CD8-positive, alpha-beta memory T cell (primary cell): ENCODE data around the gene STPG1. TPM values are rescaled to one million over a fixed set of nuclear protein-coding genes. Genes with fewer than 3 reads are reported as not detected.

Experiments used
- CTCF ChIA-PET: fragments of 350-600 bp; sonication (Branson Sonifier 250); formaldehyde crosslinking; loops from one replicate; lab custom pipeline; 2021; ENCODE audit warnings: antibody characterized with exemption; lab: Charles Lee
- POLR2A ChIA-PET: fragments of 350-600 bp; sonication (Branson Sonifier 250); formaldehyde crosslinking; loops from one replicate; lab custom pipeline; 2021; ENCODE audit warnings: antibody characterized with exemption; lab: Charles Lee
- DNase-seq, 5 donors: peaks; one replicate each; pipeline versions ENCODE4 v3.0.0 to v3.0.0-alpha.2; 2020 to 2022; ENCODE audit warnings: mixed read lengths in 1 of 5
- H3K27ac ChIP-seq: one replicate; pipeline ENCODE4 v1.7.0; 2013; ENCODE audit warnings: low read depth, mild to moderate bottlenecking, low read length, moderate library complexity
- H3K27me3 ChIP-seq: 2 replicates; pipeline ENCODE4 v1.7.0; 2013; ENCODE audit warnings: low read length, mild to moderate bottlenecking; ENCODE audit not compliant: insufficient read depth, poor library complexity, severe bottlenecking
- H3K36me3 ChIP-seq: 2 replicates; pipeline ENCODE4 v1.7.0; 2013; ENCODE audit warnings: mild to moderate bottlenecking, low read length, moderate library complexity; ENCODE audit not compliant: insufficient read depth
- H3K4me1 ChIP-seq: 2 replicates; pipeline ENCODE4 v1.7.0; 2013; ENCODE audit warnings: mild to moderate bottlenecking, low read length, moderate library complexity; ENCODE audit not compliant: insufficient read depth
- H3K4me3 ChIP-seq: 2 replicates; pipeline ENCODE4 v1.7.0; 2013; ENCODE audit warnings: mild to moderate bottlenecking, low read length
- H3K9me3 ChIP-seq: 2 replicates; pipeline ENCODE4 v1.7.0; 2013; ENCODE audit warnings: mild to moderate bottlenecking, low read length
- H3K27ac Mint-ChIP-seq, 8 donors: one replicate each; pipeline ENCODE4 v1.8.0; 2020 to 2021; ENCODE audit warnings: mixed read lengths in 8 of 8, mild to moderate bottlenecking in 6 of 8, inconsistent platforms in 3 of 8, moderate library complexity in 3 of 8
- H3K27me3 Mint-ChIP-seq, 2 donors: one replicate each; pipeline ENCODE4 v1.8.0; 2020 to 2021; ENCODE audit warnings: mixed read lengths in 2 of 2, mild to moderate bottlenecking in 1 of 2, moderate library complexity in 1 of 2
- H3K36me3 Mint-ChIP-seq, 3 donors: one replicate each; pipeline ENCODE4 v1.8.0; 2020 to 2021; ENCODE audit warnings: mixed read lengths in 3 of 3, inconsistent platforms in 1 of 3, mild to moderate bottlenecking in 1 of 3
- H3K4me1 Mint-ChIP-seq, 3 donors: one replicate each; pipeline ENCODE4 v1.8.0; 2020 to 2021; ENCODE audit warnings: mixed read lengths in 3 of 3, inconsistent platforms in 1 of 3, mild to moderate bottlenecking in 1 of 3
- H3K4me3 Mint-ChIP-seq, 7 donors: one replicate each; pipeline ENCODE4 v1.8.0; 2020 to 2021; ENCODE audit warnings: mixed read lengths in 7 of 7, mild to moderate bottlenecking in 6 of 7, moderate library complexity in 4 of 7, inconsistent platforms in 2 of 7
- H3K9me3 Mint-ChIP-seq, 5 donors: one replicate each; pipeline ENCODE4 v1.8.0; 2020 to 2022; ENCODE audit warnings: mixed read lengths in 5 of 5, mild to moderate bottlenecking in 3 of 5, moderate library complexity in 2 of 5, inconsistent platforms in 1 of 5
- polyA plus RNA-seq: library from polyadenylated mRNA; unstranded; fragments of 300-500 nt; fragmentation: Illumina TruSeq; gene quantifications from one replicate; pipeline ENCODE4 v1.2.3, GENCODE V29; 2021
- total RNA-seq, 2 experiments: library from RNA; stranded (reverse); gene quantifications; one replicate each; pipeline ENCODE4 v1.2.3, GENCODE V29; 2021

Gene STPG1
- total and polyA plus RNA-seq, 3 experiments from 2014 or later = 4.9 to 5.6 (median 5.1) TPM

DNA sequence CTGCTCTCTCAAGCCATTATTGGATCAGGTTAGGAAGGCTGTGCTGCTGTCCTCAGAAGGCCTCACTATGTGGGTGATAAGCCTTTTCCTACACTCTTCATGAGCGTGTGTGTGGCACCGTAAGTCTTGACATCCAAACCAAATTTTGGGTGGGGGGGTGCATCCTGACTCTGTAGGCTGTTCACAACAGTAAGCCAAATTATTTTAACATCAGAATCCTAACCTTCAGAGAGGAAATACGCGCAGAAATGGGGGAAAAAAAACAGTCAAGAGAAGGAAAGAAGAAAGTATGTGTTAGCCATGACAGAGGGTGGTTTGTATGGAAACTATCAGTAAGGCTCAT lies 21.0 kb downstream of the STPG1 start:
- no peaks in the 10 kb centered on the region for H3K27me3 ChIP-seq
- no peaks in the 10 kb centered on the region for H3K9me3 ChIP-seq
- Mint-ChIP-seq H3K9me3 (no peaks in the 10 kb centered on the region), H3K27me3 (peaks cover 0 to 2% of the 10 kb centered on the region in 2 donors), H3K4me3 (peak overlapping the region; percentile 73 to 91 (median 80)), H3K36me3 (peaks cover 0 to 3% (median 0%) of the 10 kb centered on the region in 3 donors), H3K4me1 (peaks cover 23 to 27% (median 25%) of the 10 kb centered on the region in 3 donors), H3K27ac (peak overlapping the region; percentile 86 to 99 (median 97))
- no peak overlapping the region for H3K27ac ChIP-seq
- POLR2A ChIA-PET = interaction anchor here (0.8 to 2.2 kb wide), 4 partner anchors 23 to 242 kb away, joined by 3 to 13 read pairs (median 4); partner anchors contain the start of gene NIPAL3
- CTCF ChIA-PET = interaction anchor here (0.9 to 7.2 kb wide), 20 partner anchors 11 to 438 kb away, joined by 3 to 276 read pairs (median 8); partner anchors contain the start of genes IFNLR1 and NIPAL3
- DNase-seq = no peak
- no peaks in the 10 kb centered on the region for H3K36me3 ChIP-seq
- no peak overlapping the region for H3K4me3 ChIP-seq
- H3K4me1 ChIP-seq = peaks cover 33% of the 10 kb centered on the region

DNA sequence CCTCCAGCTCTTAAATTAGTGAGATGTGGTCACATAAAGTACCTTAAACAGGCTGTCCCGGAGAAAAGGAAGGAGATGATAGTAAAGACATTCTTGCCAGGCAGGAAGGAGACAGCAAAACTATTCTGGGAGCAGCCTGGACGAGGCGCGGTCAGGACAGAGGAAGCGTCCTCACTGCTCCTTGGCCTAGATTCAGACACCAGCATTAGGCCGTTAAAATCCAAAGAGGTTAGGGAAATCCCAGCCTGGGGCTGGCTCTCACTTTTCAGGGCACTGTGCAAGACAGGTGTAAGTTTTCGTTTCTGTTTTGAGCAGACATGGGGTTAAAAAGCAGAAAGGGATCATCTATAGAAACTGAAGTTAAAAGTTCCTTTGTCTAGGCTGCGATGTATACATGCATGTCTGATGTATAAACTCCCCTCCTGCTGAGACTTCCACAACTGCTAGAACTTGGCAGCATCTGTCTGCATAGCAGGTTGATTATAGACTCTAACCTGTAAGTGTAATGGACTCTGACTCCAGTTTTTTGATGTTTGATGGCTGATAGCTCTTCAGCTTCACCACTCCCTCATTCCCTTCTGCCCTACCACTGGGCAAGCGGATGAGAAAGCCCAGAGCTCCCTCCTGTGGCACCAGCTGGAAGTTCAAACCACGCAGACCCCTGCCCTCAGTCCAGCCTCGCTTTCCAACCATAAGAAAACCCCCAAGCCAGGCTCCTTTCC lies 21.5 kb downstream of the STPG1 start:
- peak overlapping the region; percentile 73 to 91 (median 80) for H3K4me3 Mint-ChIP-seq
- CTCF ChIA-PET = interaction anchor here (0.7 to 7.2 kb wide), 46 partner anchors 8 to 438 kb away, joined by 3 to 276 read pairs (median 4); partner anchors contain the start of genes IFNLR1 and NIPAL3
- H3K36me3 ChIP-seq = no peaks in the 10 kb centered on the region
- peaks cover 33% of the 10 kb centered on the region for H3K4me1 ChIP-seq
- H3K27me3 ChIP-seq = no peaks in the 10 kb centered on the region
- DNase-seq = peak; percentile 33 to 79 (median 49)
- no peaks in the 10 kb centered on the region for H3K9me3 ChIP-seq
- H3K27ac Mint-ChIP-seq = peak overlapping the region; percentile 86 to 99 (median 97)
- peaks cover 23 to 27% (median 25%) of the 10 kb centered on the region in 3 donors for H3K4me1 Mint-ChIP-seq
- no peaks in the 10 kb centered on the region for H3K9me3 Mint-ChIP-seq
- peaks cover 0 to 2% of the 10 kb centered on the region in 2 donors for H3K27me3 Mint-ChIP-seq
- peak overlapping the region; percentile 33 for H3K27ac ChIP-seq
- peak overlapping the region; percentile 44 for H3K4me3 ChIP-seq
- POLR2A ChIA-PET = interaction anchor here (0.8 to 2.2 kb wide), 6 partner anchors 24 to 242 kb away, joined by 3 to 13 read pairs (median 3); partner anchors contain the start of gene NIPAL3
- peaks cover 0 to 3% (median 0%) of the 10 kb centered on the region in 3 donors for H3K36me3 Mint-ChIP-seq

DNA sequence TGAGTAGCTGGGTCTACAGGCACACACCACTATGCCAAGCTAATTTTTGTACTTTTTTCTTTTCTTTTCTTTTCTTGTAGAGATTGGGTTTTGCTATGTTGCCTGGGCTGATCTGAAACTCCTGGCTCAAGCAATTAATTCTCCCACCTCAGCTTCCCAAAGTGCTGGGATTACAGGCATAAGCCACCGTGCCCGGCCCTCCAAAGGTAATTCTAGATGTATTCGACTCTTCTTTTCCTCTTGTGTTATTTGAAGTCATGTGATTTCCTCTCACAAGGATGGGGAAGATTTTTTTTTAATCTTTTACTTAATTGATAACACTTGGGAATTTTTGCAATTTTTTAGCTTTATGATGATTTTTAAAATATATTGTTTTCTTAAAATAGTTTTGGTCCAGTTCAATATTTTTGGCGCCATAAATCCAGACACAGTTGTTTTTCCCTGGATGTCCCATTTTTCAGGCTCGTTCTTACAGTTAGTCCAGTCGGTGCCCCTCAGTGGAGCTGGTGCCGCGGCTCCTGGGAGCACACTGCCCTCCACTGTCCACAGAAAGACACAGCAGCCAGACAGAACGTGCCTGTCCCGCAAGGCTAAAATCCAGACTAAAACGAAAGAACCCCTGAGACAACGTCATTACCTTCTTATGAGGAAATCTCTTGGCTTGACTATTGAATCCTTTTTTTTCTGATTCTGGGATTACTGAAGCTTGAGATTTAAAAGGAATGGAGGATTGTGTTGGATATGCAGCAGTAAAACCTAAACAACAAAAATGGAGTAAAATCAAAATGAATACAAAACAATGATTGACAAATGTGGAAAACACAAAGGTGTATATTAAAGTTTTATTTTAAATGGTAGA lies 22.4 kb downstream of the STPG1 start:
- Mint-ChIP-seq H3K4me3 (peak overlapping the region; percentile 73 to 91 (median 80)), H3K27me3 (peaks cover 0 to 2% of the 10 kb centered on the region in 2 donors), H3K9me3 (no peaks in the 10 kb centered on the region), H3K4me1 (peaks cover 23 to 27% (median 25%) of the 10 kb centered on the region in 3 donors), H3K27ac (peak overlapping the region; percentile 86 to 99 (median 97)), H3K36me3 (peaks cover 0 to 3% (median 1%) of the 10 kb centered on the region in 3 donors)
- Histone ChIP-seq H3K27ac (peak overlapping the region; percentile 33), H3K27me3 (no peaks in the 10 kb centered on the region), H3K36me3 (no peaks in the 10 kb centered on the region), H3K4me1 (peaks cover 33% of the 10 kb centered on the region), H3K4me3 (peak overlapping the region; percentile 44), H3K9me3 (no peaks in the 10 kb centered on the region)
- ChIA-PET CTCF (interaction anchor here (0.7 to 7.2 kb wide), 46 partner anchors 9 to 439 kb away, joined by 3 to 276 read pairs (median 4); partner anchors contain the start of genes IFNLR1 and NIPAL3), POLR2A (interaction anchor here (0.6 to 2.2 kb wide), 5 partner anchors 193 to 1024 kb away, joined by 3 to 13 read pairs (median 3); no protein-coding TSS in a partner anchor)
- peak; percentile 49 to 82 (median 67) for DNase-seq

- peaks cover 0 to 1% of the 10 kb centered on the region in 2 donors for H3K27me3 Mint-ChIP-seq
- peaks cover 0 to 3% (median 1%) of the 10 kb centered on the region in 3 donors for H3K36me3 Mint-ChIP-seq
- H3K4me3 Mint-ChIP-seq = no peak overlapping the region
- H3K4me3 ChIP-seq = no peak overlapping the region
- H3K4me1 Mint-ChIP-seq = peaks cover 32 to 41% (median 40%) of the 10 kb centered on the region in 3 donors
- H3K27ac ChIP-seq = no peak overlapping the region
- peak overlapping the region in 3 of 8 donors; percentile 14 to 15 (median 14) for H3K27ac Mint-ChIP-seq
- ChIA-PET POLR2A (no interaction called here), CTCF (interaction anchor here (3.3 kb wide), 1 partner anchor 190 kb away, joined by 19 read pairs; no protein-coding TSS in a partner anchor)
- no peak for DNase-seq
- peaks cover 38% of the 10 kb centered on the region for H3K4me1 ChIP-seq
- H3K9me3 Mint-ChIP-seq = no peaks in the 10 kb centered on the region
- H3K9me3 ChIP-seq = no peaks in the 10 kb centered on the region
- no peaks in the 10 kb centered on the region for H3K36me3 ChIP-seq
- H3K27me3 ChIP-seq = no peaks in the 10 kb centered on the region
These were observed 24.3 kb downstream of the STPG1 start for GRCh38 chr1:24389231-24389678.

DNA sequence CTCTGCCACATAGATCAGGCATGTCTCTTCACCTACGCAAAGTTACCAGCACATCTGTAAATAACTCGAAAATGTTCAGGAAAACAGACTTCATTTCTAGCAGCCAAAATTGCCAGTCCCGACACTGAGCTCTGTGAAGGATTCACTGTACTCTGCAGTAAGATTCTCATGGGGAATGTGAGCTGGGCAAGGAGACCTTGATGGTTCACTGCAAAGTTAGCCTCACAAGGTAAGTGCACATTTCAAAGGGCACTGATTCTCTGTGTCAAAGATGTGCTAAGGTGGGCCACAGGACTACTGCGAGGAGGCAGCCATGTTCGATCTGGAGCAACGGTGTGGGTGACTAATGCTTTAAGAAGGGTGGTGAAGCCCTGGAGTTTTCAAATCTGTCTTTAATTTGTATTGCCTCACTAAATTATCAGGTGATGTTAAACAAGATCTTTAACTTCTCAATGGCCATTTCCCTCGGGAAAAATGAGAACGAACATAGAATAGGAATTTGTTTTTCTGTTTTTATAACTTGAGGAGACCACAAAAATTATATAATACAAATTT lies 25.2 kb downstream of the STPG1 start:
- Histone ChIP-seq H3K9me3 (no peaks in the 10 kb centered on the region), H3K36me3 (no peaks in the 10 kb centered on the region), H3K4me3 (no peak overlapping the region), H3K4me1 (peaks cover 30% of the 10 kb centered on the region), H3K27me3 (no peaks in the 10 kb centered on the region), H3K27ac (no peak overlapping the region)
- no peak for DNase-seq
- H3K27ac Mint-ChIP-seq = no peak overlapping the region
- POLR2A ChIA-PET = no interaction called here
- no peaks in the 10 kb centered on the region for H3K9me3 Mint-ChIP-seq
- peaks cover 32 to 42% (median 40%) of the 10 kb centered on the region in 3 donors for H3K4me1 Mint-ChIP-seq
- H3K36me3 Mint-ChIP-seq = peaks cover 0 to 3% (median 1%) of the 10 kb centered on the region in 3 donors
- peaks cover 0 to 1% of the 10 kb centered on the region in 2 donors for H3K27me3 Mint-ChIP-seq
- no peak overlapping the region for H3K4me3 Mint-ChIP-seq
- CTCF ChIA-PET = interaction anchor here (3.3 kb wide), 1 partner anchor 189 kb away, joined by 19 read pairs; no protein-coding TSS in a partner anchor

DNA sequence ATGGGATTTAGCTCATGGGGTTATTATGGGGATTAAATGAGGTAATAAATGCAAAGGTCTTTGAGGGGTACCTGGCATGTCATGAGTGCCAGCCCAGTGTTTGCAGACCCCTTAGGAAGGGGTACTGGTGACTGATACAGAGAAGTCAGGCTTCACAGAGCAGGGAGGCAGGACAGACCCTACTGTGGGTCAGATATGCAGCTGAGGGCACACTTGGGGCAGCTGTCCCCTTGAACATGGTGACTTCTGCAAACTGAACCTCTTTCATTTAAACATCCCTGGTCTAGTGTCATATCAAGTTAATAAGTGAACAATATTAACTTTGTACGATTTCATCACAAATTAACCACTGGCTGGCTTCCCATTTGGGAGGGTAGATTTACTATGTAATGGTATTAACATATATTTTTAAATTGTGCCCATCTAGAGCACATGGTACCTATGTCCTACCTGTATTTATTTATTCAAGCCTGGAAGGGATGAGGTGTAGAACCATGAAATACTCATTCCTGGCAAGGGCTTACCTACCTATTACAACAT lies 25.9 kb downstream of the STPG1 start:
- ChIA-PET CTCF (interaction anchor here (1.4 to 3.3 kb wide), 2 partner anchors 186 to 189 kb away, joined by 6 to 19 read pairs; no protein-coding TSS in a partner anchor), POLR2A (no interaction called here)
- Mint-ChIP-seq H3K27ac (no peak overlapping the region), H3K27me3 (peaks cover 0 to 1% of the 10 kb centered on the region in 2 donors), H3K4me3 (no peak overlapping the region), H3K9me3 (no peaks in the 10 kb centered on the region), H3K36me3 (peaks cover 0 to 7% (median 4%) of the 10 kb centered on the region in 3 donors), H3K4me1 (peaks cover 27 to 35% (median 33%) of the 10 kb centered on the region in 3 donors)
- Histone ChIP-seq H3K36me3 (no peaks in the 10 kb centered on the region), H3K27ac (no peak overlapping the region), H3K9me3 (no peaks in the 10 kb centered on the region), H3K4me1 (peaks cover 23% of the 10 kb centered on the region), H3K27me3 (no peaks in the 10 kb centered on the region), H3K4me3 (no peak overlapping the region)
- no peak for DNase-seq

DNA sequence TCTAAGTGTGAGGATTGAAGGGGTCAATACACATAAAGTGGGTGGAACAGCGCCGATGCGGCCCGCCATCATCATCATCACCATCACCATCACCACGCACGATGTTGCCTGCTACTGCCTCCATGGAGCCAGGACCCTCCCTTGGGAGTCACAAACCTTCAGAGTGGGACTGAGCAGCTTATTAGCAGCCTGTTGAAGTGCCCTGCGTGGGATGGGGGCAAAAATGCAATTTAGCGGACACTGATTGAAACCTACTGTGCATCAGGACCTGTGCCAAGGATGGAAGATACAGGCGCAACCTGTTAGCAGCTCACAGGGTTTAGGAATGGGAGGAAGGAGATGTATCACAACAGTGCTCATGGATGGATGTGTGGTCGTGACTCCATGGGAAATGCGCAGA lies 26.7 kb downstream of the STPG1 start:
- Histone ChIP-seq H3K36me3 (no peaks in the 10 kb centered on the region), H3K27ac (no peak overlapping the region), H3K4me1 (peaks cover 16% of the 10 kb centered on the region), H3K4me3 (no peak overlapping the region), H3K9me3 (no peaks in the 10 kb centered on the region), H3K27me3 (no peaks in the 10 kb centered on the region)
- Mint-ChIP-seq H3K27ac (no peak overlapping the region), H3K4me3 (no peak overlapping the region), H3K9me3 (no peaks in the 10 kb centered on the region), H3K36me3 (peaks cover 0 to 13% (median 4%) of the 10 kb centered on the region in 3 donors), H3K4me1 (peaks cover 20 to 27% (median 25%) of the 10 kb centered on the region in 3 donors), H3K27me3 (peaks cover 0 to 1% of the 10 kb centered on the region in 2 donors)
- POLR2A ChIA-PET = no interaction called here
- CTCF ChIA-PET = interaction anchor here (1.4 to 3.3 kb wide), 2 partner anchors 185 to 188 kb away, joined by 6 to 19 read pairs; no protein-coding TSS in a partner anchor
- DNase-seq = no peak
